CD4-positive, CD25-positive, alpha-beta regulatory T cell (primary cell): Measurements from ENCODE around the gene ITSN1. TPM values are rescaled to one million over a fixed set of nuclear protein-coding genes. Genes with fewer than 3 reads are reported as not detected.

Experiments used
- ATAC-seq, 2 donors: fragments of 150-1000 bp; cut with Tn5 transposase; one replicate each; pipeline ENCODE4 v1.10.0; 2021; ENCODE audit warnings: low read depth in 2 of 2, moderate number of reproducible peaks in 2 of 2, moderate library complexity in 1 of 2
- DNase-seq, 3 donors: peaks; one replicate each; pipeline versions ENCODE4 v3.0.0 to v3.0.0-alpha.2; 2012 to 2022; ENCODE audit warnings: mixed read lengths in 1 of 3
- H3K27ac ChIP-seq: one replicate; pipeline ENCODE4 v1.7.0; 2013; ENCODE audit warnings: mild to moderate bottlenecking, low read length; ENCODE audit not compliant: insufficient read depth, poor library complexity, severe bottlenecking
- H3K27me3 ChIP-seq: one replicate; pipeline ENCODE4 v1.7.0; 2013; ENCODE audit warnings: low read length; ENCODE audit not compliant: control insufficient read depth, insufficient read depth
- H3K36me3 ChIP-seq: one replicate; pipeline ENCODE4 v1.7.0; 2013; ENCODE audit warnings: mild to moderate bottlenecking, low read length, moderate library complexity; ENCODE audit not compliant: control insufficient read depth, insufficient read depth
- H3K4me1 ChIP-seq: 2 replicates; pipeline ENCODE4 v1.7.0; 2013; ENCODE audit warnings: mild to moderate bottlenecking, low read length; ENCODE audit not compliant: insufficient read depth, control insufficient read depth, poor library complexity, severe bottlenecking
- H3K4me3 ChIP-seq: one replicate; pipeline ENCODE4 v1.7.0; 2013; ENCODE audit warnings: low read depth, mild to moderate bottlenecking, low read length, moderate library complexity
- H3K9me3 ChIP-seq, 2 experiments: 1 replicate in 1 of 2; 2 replicates in 1 of 2; pipeline ENCODE4 v1.7.0; 2013; ENCODE audit warnings: low read length in 2 of 2, mild to moderate bottlenecking in 1 of 2, moderate library complexity in 1 of 2; ENCODE audit not compliant: control insufficient read depth in 2 of 2
- H3K27ac Mint-ChIP-seq, 3 donors: one replicate each; pipeline ENCODE4 v1.8.0; 2020 to 2022; ENCODE audit warnings: mild to moderate bottlenecking in 3 of 3, mixed read lengths in 3 of 3, moderate library complexity in 2 of 3
- H3K27me3 Mint-ChIP-seq: one replicate; pipeline ENCODE4 v1.8.0; 2022; ENCODE audit warnings: mild to moderate bottlenecking, mixed read lengths
- H3K36me3 Mint-ChIP-seq: one replicate; pipeline ENCODE4 v1.8.0; 2020; ENCODE audit warnings: mixed read lengths
- H3K4me1 Mint-ChIP-seq, 4 donors: one replicate each; pipeline ENCODE4 v1.8.0; 2020 to 2022; ENCODE audit warnings: mixed read lengths in 4 of 4, mild to moderate bottlenecking in 1 of 4
- H3K4me3 Mint-ChIP-seq, 4 donors: one replicate each; pipeline ENCODE4 v1.8.0; 2020 to 2022; ENCODE audit warnings: mild to moderate bottlenecking in 4 of 4, mixed read lengths in 4 of 4, moderate library complexity in 3 of 4
- H3K9me3 Mint-ChIP-seq, 7 donors: one replicate each; pipeline ENCODE4 v1.8.0; 2020 to 2022; ENCODE audit warnings: mixed read lengths in 7 of 7, mild to moderate bottlenecking in 3 of 7, moderate library complexity in 2 of 7
- polyA plus RNA-seq, 4 donors: library from polyadenylated mRNA; unstranded; fragments of 300-500 nt; fragmentation: Illumina TruSeq; gene quantifications; one replicate each; pipeline ENCODE4 v1.2.3, GENCODE V29; 2021
- total RNA-seq: library from RNA; stranded (reverse); gene quantifications from one replicate; pipeline ENCODE4 v1.2.3, GENCODE V29; 2022

ITSN1 gene
- total and polyA plus RNA-seq, 5 donors from 2014 or later = 0.17 to 1.1 (median 0.44) TPM

- peaks cover 11% of the 10 kb centered on the region for H3K27me3 ChIP-seq
- Mint-ChIP-seq H3K36me3 (no peaks in the 10 kb centered on the region), H3K4me3 (no peak overlapping the region), H3K9me3 (no peaks in the 10 kb centered on the region), H3K27ac (no peak overlapping the region), H3K27me3 (peaks cover 36% of the 10 kb centered on the region), H3K4me1 (peaks cover 0 to 5% (median 1%) of the 10 kb centered on the region in 4 donors)
- no peak overlapping the region for H3K27ac ChIP-seq
- no peak overlapping the region for H3K4me3 ChIP-seq
- DNase-seq (no peak), ATAC-seq (no peak)
- H3K4me1 ChIP-seq = no peaks in the 10 kb centered on the region
- H3K36me3 ChIP-seq = no peaks in the 10 kb centered on the region
- H3K9me3 ChIP-seq = no peaks in the 10 kb centered on the region
Observed at GRCh38 chr21:33654412-33654811, 12.1 kb downstream of the ITSN1 start.

- H3K4me1 ChIP-seq = no peaks in the 10 kb centered on the region
- Mint-ChIP-seq H3K9me3 (no peaks in the 10 kb centered on the region), H3K27ac (no peak overlapping the region), H3K4me1 (peaks cover 0 to 5% (median 1%) of the 10 kb centered on the region in 4 donors), H3K36me3 (no peaks in the 10 kb centered on the region), H3K4me3 (no peak overlapping the region), H3K27me3 (peaks cover 28% of the 10 kb centered on the region)
- H3K9me3 ChIP-seq = no peaks in the 10 kb centered on the region
- no peak for ATAC-seq
- H3K27ac ChIP-seq = no peak overlapping the region
- H3K27me3 ChIP-seq = peaks cover 7% of the 10 kb centered on the region
- no peak overlapping the region for H3K4me3 ChIP-seq
- no peaks in the 10 kb centered on the region for H3K36me3 ChIP-seq
- DNase-seq = no peak
Observed at GRCh38 chr21:33655588-33656221, 13.4 kb downstream of the ITSN1 start.

GRCh38 chr21:33657124-33657820 lies 15.0 kb downstream of the ITSN1 start:
- Histone ChIP-seq H3K9me3 (no peaks in the 10 kb centered on the region), H3K4me1 (no peaks in the 10 kb centered on the region), H3K4me3 (no peak overlapping the region), H3K27ac (no peak overlapping the region), H3K36me3 (no peaks in the 10 kb centered on the region), H3K27me3 (peaks cover 7% of the 10 kb centered on the region)
- H3K27ac Mint-ChIP-seq = no peak overlapping the region
- peaks cover 0 to 5% (median 0%) of the 10 kb centered on the region in 7 donors for H3K9me3 Mint-ChIP-seq
- H3K4me1 Mint-ChIP-seq = no peaks in the 10 kb centered on the region
- ATAC-seq (no peak), DNase-seq (no peak)
- no peaks in the 10 kb centered on the region for H3K36me3 Mint-ChIP-seq
- H3K27me3 Mint-ChIP-seq = peaks cover 20% of the 10 kb centered on the region
- no peak overlapping the region for H3K4me3 Mint-ChIP-seq

- H3K9me3 Mint-ChIP-seq = peaks cover 0 to 5% (median 0%) of the 10 kb centered on the region in 7 donors
- no peaks in the 10 kb centered on the region for H3K9me3 ChIP-seq
- DNase-seq (no peak), ATAC-seq (no peak)
- no peak overlapping the region for H3K4me3 Mint-ChIP-seq
- H3K4me1 ChIP-seq = no peaks in the 10 kb centered on the region
- no peak overlapping the region for H3K4me3 ChIP-seq
- no peaks in the 10 kb centered on the region for H3K36me3 Mint-ChIP-seq
- H3K27ac Mint-ChIP-seq = no peak overlapping the region
- no peak overlapping the region for H3K27ac ChIP-seq
- H3K27me3 ChIP-seq = peaks cover 9% of the 10 kb centered on the region
- H3K4me1 Mint-ChIP-seq = no peaks in the 10 kb centered on the region
- peaks cover 20% of the 10 kb centered on the region for H3K27me3 Mint-ChIP-seq
- no peaks in the 10 kb centered on the region for H3K36me3 ChIP-seq
Observed at GRCh38 chr21:33658919-33659567, 16.7 kb downstream of the ITSN1 start.

- no peak for DNase-seq
- Mint-ChIP-seq H3K27me3 (peaks cover 17% of the 10 kb centered on the region), H3K27ac (no peak overlapping the region), H3K36me3 (no peaks in the 10 kb centered on the region), H3K4me1 (no peaks in the 10 kb centered on the region), H3K4me3 (no peak overlapping the region), H3K9me3 (peaks cover 0 to 5% (median 0%) of the 10 kb centered on the region in 7 donors)
- H3K4me1 ChIP-seq = no peaks in the 10 kb centered on the region
- H3K27ac ChIP-seq = no peak overlapping the region
- H3K9me3 ChIP-seq = no peaks in the 10 kb centered on the region
- H3K27me3 ChIP-seq = peaks cover 7% of the 10 kb centered on the region
- H3K36me3 ChIP-seq = no peaks in the 10 kb centered on the region
- H3K4me3 ChIP-seq = no peak overlapping the region
- no peak for ATAC-seq
Observed at GRCh38 chr21:33659568-33659949, 17.3 kb downstream of the ITSN1 start.

GRCh38 chr21:33660406-33660805 lies 18.1 kb downstream of the ITSN1 start:
- no peak overlapping the region for H3K4me3 Mint-ChIP-seq
- ATAC-seq (no peak), DNase-seq (no peak)
- no peaks in the 10 kb centered on the region for H3K36me3 ChIP-seq
- H3K9me3 ChIP-seq = no peaks in the 10 kb centered on the region
- no peaks in the 10 kb centered on the region for H3K4me1 Mint-ChIP-seq
- H3K27me3 Mint-ChIP-seq = peaks cover 14% of the 10 kb centered on the region
- H3K4me1 ChIP-seq = no peaks in the 10 kb centered on the region
- no peak overlapping the region for H3K4me3 ChIP-seq
- H3K27ac ChIP-seq = no peak overlapping the region
- H3K27me3 ChIP-seq = peaks cover 4% of the 10 kb centered on the region
- no peak overlapping the region for H3K27ac Mint-ChIP-seq
- peaks cover 0 to 5% (median 0%) of the 10 kb centered on the region in 7 donors for H3K9me3 Mint-ChIP-seq
- H3K36me3 Mint-ChIP-seq = no peaks in the 10 kb centered on the region

- no peaks in the 10 kb centered on the region for H3K4me1 ChIP-seq
- Mint-ChIP-seq H3K27ac (no peak overlapping the region), H3K27me3 (peaks cover 11% of the 10 kb centered on the region), H3K4me3 (no peak overlapping the region), H3K9me3 (peaks cover 0 to 5% (median 0%) of the 10 kb centered on the region in 7 donors), H3K36me3 (no peaks in the 10 kb centered on the region), H3K4me1 (no peaks in the 10 kb centered on the region)
- no peak overlapping the region for H3K27ac ChIP-seq
- DNase-seq = no peak
- peaks cover 4% of the 10 kb centered on the region for H3K27me3 ChIP-seq
- no peaks in the 10 kb centered on the region for H3K36me3 ChIP-seq
- H3K4me3 ChIP-seq = no peak overlapping the region
- H3K9me3 ChIP-seq = no peaks in the 10 kb centered on the region
- no peak for ATAC-seq
Observed at GRCh38 chr21:33661146-33661545, 18.8 kb downstream of the ITSN1 start.
